ENCODE data around the gene UGDH.
"Not testable (repeated sequence)": the region's sequence is repeated elsewhere in the genome, so short reads cannot be mapped to it uniquely, and the experiment has no call there.

UGDH gene

GRCh38 chr4:39497909-39498726 lies 29.1 kb downstream of the UGDH start:
- no peak for FAIRE-seq
- DNase-seq (ENCODE audit: insufficient read length, low spot score) = no peak

- FAIRE-seq (no peak), DNase-seq (ENCODE audit: insufficient read length, low spot score) (no peak)
Measured at GRCh38 chr4:39495446-39496213, 31.6 kb downstream of the UGDH start.

GRCh38 chr4:39494354-39494753 lies 32.9 kb downstream of the UGDH start:
- no peak for FAIRE-seq
- no peak for DNase-seq (ENCODE audit: insufficient read length, low spot score)

DNA sequence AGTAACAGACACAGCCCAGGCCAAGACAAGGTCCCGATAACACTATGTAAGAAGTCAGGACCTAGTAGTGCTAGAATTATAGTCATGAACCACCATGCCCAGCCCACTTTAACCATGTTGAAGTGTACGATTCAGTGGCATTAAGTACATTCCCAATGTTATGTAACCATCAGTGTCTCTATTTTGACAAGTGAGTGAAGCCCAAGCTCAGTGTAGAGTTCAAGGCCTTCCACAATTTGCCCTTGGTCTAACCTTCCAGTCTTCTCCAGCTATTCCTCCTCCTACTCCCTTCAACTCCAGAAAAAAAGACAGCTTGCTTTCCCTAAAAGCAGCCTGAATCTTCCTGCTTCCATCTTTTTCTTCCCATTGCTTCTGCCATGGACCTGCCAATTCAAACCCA lies 36.9 kb downstream of the UGDH start:
- DNase-seq (ENCODE audit: insufficient read length, low spot score) = no peak
- FAIRE-seq = no peak

DNA sequence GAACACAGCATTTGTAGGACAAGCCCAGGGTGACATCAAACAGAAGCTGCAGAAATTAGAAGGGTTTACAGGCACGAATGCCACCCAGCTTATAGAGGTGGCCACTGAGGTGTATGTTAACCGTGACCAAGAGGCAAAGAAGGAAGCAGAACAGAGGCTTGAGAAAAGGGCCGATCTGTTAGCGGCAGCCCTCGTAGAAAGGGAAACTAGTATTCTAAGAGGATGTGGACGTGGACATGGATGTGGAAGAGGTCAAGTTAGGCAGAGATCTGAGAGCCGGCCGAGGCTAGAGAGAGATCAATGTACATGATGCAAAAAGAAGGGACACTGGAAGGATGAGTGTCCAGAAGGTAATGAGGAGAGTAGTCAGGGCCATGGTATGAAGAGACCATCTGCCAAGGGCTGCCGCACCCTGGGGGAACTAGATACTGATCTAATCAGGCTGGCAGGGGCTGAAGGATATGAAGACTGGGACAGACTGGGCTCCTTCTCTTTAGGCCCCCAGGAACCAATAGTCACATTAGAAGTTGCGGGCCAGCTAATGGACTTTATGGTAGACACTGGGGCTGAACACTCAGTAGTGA lies 40.9 kb downstream of the UGDH start:
- FAIRE-seq (no peak), DNase-seq (ENCODE audit: insufficient read length, low spot score) (no peak)

DNA sequence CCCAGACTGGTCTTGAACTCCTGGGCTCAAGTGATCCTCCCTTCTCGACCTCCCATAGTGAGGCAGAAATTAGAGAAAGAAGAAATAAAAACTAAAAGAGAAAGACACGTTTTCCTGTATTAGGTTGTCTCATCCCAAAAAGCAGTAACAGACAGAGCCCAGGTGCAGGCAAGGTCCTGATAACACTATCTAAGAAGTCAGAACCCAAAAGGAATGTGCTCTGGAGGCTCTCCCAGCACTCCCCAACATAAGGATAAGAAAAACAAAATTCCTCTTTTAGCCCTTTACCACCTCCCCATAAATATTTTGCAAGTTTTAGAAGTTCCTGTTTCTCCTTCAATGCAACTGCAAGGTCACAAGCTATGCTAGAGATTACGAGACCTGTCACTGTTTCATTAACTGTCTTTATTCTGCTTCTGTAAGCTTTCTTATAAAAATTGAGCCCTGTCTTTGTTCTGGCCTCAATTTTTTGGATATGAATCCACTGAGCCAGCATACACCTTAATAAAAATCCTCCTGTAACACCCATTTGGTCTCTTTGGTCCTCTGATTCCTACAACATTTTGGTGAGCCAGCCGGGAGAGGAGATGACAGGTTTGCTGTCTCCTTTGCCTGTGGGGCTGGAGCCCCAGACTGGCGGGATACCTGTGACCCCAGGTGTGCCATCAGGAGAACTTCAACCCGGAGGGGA lies 42.5 kb downstream of the UGDH start:
- FAIRE-seq = no peak
- no peak for DNase-seq (ENCODE audit: insufficient read length, low spot score)

GRCh38 chr4:39480902-39481695 lies 46.1 kb downstream of the UGDH start:
- FAIRE-seq (no peak), DNase-seq (ENCODE audit: insufficient read length, low spot score) (no peak)

- DNase-seq (ENCODE audit: insufficient read length, low spot score) (no peak), FAIRE-seq (no peak)
Measured at GRCh38 chr4:39480251-39480650, 47.0 kb downstream of the UGDH start.

DNA sequence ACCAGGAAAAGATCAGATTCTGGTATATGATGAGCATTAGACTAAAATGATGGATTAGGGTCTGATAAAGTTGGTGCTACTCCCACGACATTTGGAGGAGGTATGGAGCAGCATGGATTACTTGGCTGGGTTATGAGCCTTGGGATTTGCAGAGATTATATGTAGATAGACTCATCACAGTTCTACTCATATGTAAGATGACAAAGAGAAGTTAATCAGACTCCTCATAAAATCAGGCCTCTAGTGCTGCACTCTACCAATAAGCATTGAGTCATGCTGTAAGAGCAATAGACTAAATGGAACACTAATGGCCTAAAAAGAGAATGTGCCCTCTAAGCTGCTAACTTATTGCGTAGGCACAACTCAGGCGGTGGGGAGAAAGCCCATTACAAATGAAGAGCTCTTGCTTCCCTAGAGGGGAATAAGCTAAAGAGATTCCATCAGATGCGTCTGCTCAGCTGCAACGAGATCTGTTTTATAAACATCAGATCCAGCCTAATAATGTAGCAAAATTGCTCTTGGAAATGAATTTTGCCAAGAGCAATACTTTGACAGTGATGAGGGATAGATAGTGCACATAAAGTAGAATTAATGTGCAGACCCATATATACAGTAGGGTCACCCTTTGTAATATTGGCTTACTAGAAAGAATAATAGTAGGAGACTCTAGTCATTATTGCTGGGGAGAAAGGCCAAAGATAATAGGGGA lies 50.9 kb downstream of the UGDH start:
- FAIRE-seq = no peak
- DNase-seq (ENCODE audit: insufficient read length, low spot score) = no peak

DNA sequence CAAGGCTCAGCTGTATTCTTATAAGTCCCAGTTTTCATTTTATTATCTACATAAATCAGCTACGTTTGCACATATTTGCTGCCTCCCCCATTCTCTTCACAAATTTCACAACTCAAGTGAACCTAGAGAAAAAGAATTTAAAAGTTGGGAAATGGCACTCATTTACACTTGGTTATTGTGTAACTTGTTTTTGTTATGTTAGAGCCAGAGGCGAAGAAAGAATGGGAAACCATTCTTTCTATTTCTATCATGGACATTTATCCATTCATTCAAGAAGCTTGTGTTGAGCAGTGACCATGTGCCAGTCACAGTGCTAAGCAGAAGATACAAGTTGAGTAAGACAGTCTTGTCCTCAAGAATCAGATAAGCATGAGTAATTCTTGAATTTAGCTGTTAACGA lies 54.8 kb downstream of the UGDH start:
- DNase-seq (ENCODE audit: insufficient read length, low spot score) = no peak
- no peak for FAIRE-seq

- no peak for FAIRE-seq
- no peak for DNase-seq (ENCODE audit: insufficient read length, low spot score)
Measured at GRCh38 chr4:39470402-39470801, 56.8 kb downstream of the UGDH start.

DNA sequence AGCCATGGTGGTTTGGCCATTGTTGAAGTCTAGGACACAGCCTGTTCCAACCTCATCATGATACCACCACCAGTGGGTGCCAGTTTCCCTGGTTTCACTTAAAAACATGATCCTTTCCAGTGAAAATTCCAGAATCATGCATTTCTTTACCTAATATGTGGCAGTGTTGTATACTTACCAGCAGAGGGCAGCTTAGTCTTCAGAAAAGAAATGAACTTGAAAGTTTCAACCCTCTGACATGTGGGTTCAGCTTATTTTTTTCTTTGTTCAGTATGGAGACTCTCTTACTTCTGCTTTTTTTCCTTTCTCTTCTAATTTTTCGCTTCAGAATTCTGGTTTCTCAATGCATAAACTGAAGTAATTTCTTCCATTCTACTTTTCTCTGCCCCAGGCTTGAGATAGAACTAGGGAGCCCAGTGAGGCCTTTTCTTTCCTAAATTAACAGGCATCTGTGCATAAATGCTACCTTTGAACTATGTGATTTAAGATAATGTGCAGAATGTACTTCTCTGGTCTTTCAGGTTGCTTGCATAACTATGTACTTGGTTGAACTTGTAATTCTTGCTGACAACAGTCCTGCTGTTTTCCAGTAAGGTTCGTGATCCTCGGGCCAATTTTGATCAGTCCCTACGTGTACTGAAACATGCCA lies 57.7 kb downstream of the UGDH start:
- peak; percentile 65 for DNase-seq (ENCODE audit: insufficient read length, low spot score)

DNA sequence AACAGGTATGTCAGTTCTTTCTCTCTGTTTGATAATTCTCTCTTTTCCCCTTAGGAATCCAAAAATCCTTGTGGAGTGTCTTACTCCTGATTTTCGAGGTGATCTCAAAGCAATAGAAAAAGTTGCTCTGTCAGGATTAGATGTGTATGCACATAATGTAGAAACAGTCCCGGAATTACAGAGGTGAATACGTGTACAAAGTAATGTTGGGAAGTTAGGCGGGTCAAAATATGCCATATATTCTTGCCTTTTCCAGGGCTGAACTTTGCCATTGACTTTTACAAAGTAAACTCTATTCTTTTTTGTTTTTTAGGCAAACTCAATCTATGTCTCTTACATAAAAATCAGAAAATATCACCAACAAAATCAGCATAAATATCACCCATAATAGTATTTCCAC lies 59.8 kb downstream of the UGDH start:
- FAIRE-seq (no peak), DNase-seq (ENCODE audit: insufficient read length, low spot score) (no peak)

More for the DNA sequence above, 57.7 kb downstream of the UGDH start:
- FAIRE-seq = peak; percentile 84

- FAIRE-seq = no peak
Measured at GRCh38 chr4:39466747-39467146, 60.5 kb downstream of the UGDH start.

GRCh38 chr4:39464886-39465501 lies 62.2 kb downstream of the UGDH start:
- peak; percentile 78 for DNase-seq (ENCODE audit: insufficient read length, low spot score)
- peak; percentile 46 for FAIRE-seq

More at GRCh38 chr4:39466747-39467146, 60.5 kb downstream of the UGDH start:
- DNase-seq (ENCODE audit: insufficient read length, low spot score) = no peak

- DNase-seq (ENCODE audit: insufficient read length, low spot score) = peak; percentile 97
- FAIRE-seq = peak; percentile 98
Measured at GRCh38 chr4:39458505-39459300, 68.5 kb downstream of the UGDH start, which contains the start of the genes LIAS and RPL9. Gene LIAS, plus strand, starts transcription at chr4:39459056. Its CDS starts 62 bp downstream, at chr4:39459118. Gene RPL9, minus strand, starts transcription at chr4:39458922. Its CDS starts 483 bp downstream, at chr4:39458439.

- FAIRE-seq; DNase-seq (ENCODE audit: insufficient read length, low spot score): not testable (repeated sequence)
Measured at GRCh38 chr4:39458161-39458504, 69.1 kb downstream of the UGDH start.

All from HTR-8/SVneo (cell line).